HEK293 (cell line): ENCODE measurements around the gene PIP4K2B.

Experiments
- CTCF ChIA-PET: fragments of 350-600 bp; formaldehyde crosslinking; extraction: SDS; loops from one replicate; lab custom pipeline; 2021; ENCODE audit warnings: antibody characterized with exemption; lab: Yijun Ruan, JAX
- POLR2A ChIA-PET: fragments of 300-600 bp; formaldehyde crosslinking; extraction: SDS; loops from one replicate; lab custom pipeline; 2020; ENCODE audit warnings: antibody characterized with exemption, inconsistent platforms; lab: Yijun Ruan, JAX
- H3K27ac ChIP-seq: fragments of 200-500 bp; sonication (Bioruptor generic); 2 replicates; pipeline ENCODE4 v1.5.1; 2014; ENCODE audit warnings: low read depth, low read length, control low read depth, inconsistent platforms; ENCODE audit errors: extremely low read depth
- H3K36me3 ChIP-seq, 2 experiments: fragments of 200-500 bp in 1 of 2; sonication (Bioruptor generic) in 1 of 2; 1 replicate in 1 of 2; 2 replicates in 1 of 2; pipeline ENCODE4 v1.5.1; 2014 to 2017; ENCODE audit warnings: inconsistent platforms in 2 of 2, low read length in 2 of 2; ENCODE audit not compliant: control insufficient read depth in 2 of 2, insufficient read depth in 1 of 2
- H3K4me1 ChIP-seq: fragments of 200-500 bp; sonication (Bioruptor generic); 2 replicates; pipeline ENCODE4 v1.5.1; 2014; ENCODE audit warnings: mild to moderate bottlenecking, low read length, inconsistent platforms; ENCODE audit not compliant: control insufficient read depth, insufficient read depth
- H3K4me3 ChIP-seq: 2 replicates; pipeline ENCODE4 v1.5.1; 2011; ENCODE audit warnings: low read depth, mild to moderate bottlenecking, control low read depth, low read length, moderate library complexity
- H3K9me3 ChIP-seq: fragments of 200-500 bp; sonication (Bioruptor generic); 2 replicates; pipeline ENCODE4 v1.5.1; 2014; ENCODE audit warnings: low read depth, low read length, inconsistent platforms; ENCODE audit not compliant: control insufficient read depth, insufficient read depth
- EGR2 ChIP-seq: fragments of 450-650 bp; formaldehyde crosslinking; IDR thresholded peaks from 2 replicates; pipeline ENCODE4 v1.5.1; 2016; ENCODE audit warnings: low read depth, missing biosample characterization, missing genetic modification characterization
- GLI4 ChIP-seq: fragments of 450-650 bp; formaldehyde crosslinking; IDR thresholded peaks from 2 replicates; pipeline ENCODE4 v1.5.1; 2016; ENCODE audit warnings: missing biosample characterization, missing genetic modification characterization
- KLF10 ChIP-seq: fragments of 450-650 bp; IDR thresholded peaks from 2 replicates; pipeline ENCODE4 v1.5.1; 2018; ENCODE audit warnings: missing biosample characterization, mild to moderate bottlenecking, missing genetic modification characterization
- PATZ1 ChIP-seq: fragments of 450-650 bp; formaldehyde crosslinking; IDR thresholded peaks from 2 replicates; pipeline ENCODE4 v1.5.1; 2016; ENCODE audit warnings: missing biosample characterization, missing genetic modification characterization
- RBAK ChIP-seq: fragments of 450-650 bp; formaldehyde crosslinking; IDR thresholded peaks from 2 replicates; pipeline ENCODE4 v1.5.1; 2016; ENCODE audit warnings: missing biosample characterization, missing genetic modification characterization
- ZBTB21 ChIP-seq: fragments of 450-650 bp; formaldehyde crosslinking; IDR thresholded peaks from 2 replicates; pipeline ENCODE4 v1.5.1; 2017; ENCODE audit warnings: missing biosample characterization, missing genetic modification characterization
- ZBTB26 ChIP-seq: fragments of 450-650 bp; formaldehyde crosslinking; optimal IDR thresholded peaks from 2 replicates; pipeline ENCODE3; 2016; ENCODE audit warnings: missing biosample characterization, mild to moderate bottlenecking, missing genetic modification characterization
- ZNF140 ChIP-seq: fragments of 450-650 bp; formaldehyde crosslinking; IDR thresholded peaks from 2 replicates; pipeline ENCODE4 v1.5.1; 2016; ENCODE audit warnings: missing biosample characterization, missing genetic modification characterization
- ZNF174 ChIP-seq: fragments of 450-650 bp; formaldehyde crosslinking; IDR thresholded peaks from 2 replicates; pipeline ENCODE4 v1.5.0; 2017; ENCODE audit warnings: missing biosample characterization, mild to moderate bottlenecking, missing genetic modification characterization
- ZNF18 ChIP-seq: fragments of 450-650 bp; formaldehyde crosslinking; IDR thresholded peaks from 2 replicates; pipeline ENCODE4 v1.5.1; 2016; ENCODE audit warnings: missing biosample characterization, missing genetic modification characterization
- ZNF214 ChIP-seq: fragments of 450-650 bp; formaldehyde crosslinking; IDR thresholded peaks from 2 replicates; pipeline ENCODE4 v1.5.1; 2017; ENCODE audit warnings: missing biosample characterization, mild to moderate bottlenecking, missing genetic modification characterization, borderline replicate concordance
- ZNF280D ChIP-seq: fragments of 450-650 bp; formaldehyde crosslinking; IDR thresholded peaks from 2 replicates; pipeline ENCODE4 v1.5.1; 2016; ENCODE audit warnings: missing biosample characterization, missing genetic modification characterization
- ZNF341 ChIP-seq: fragments of 450-650 bp; formaldehyde crosslinking; IDR thresholded peaks from 2 replicates; pipeline ENCODE4; 2016; ENCODE audit warnings: low read depth, missing biosample characterization, missing genetic modification characterization
- ZNF362 ChIP-seq: fragments of 450-650 bp; formaldehyde crosslinking; IDR thresholded peaks from 2 replicates; pipeline ENCODE4 v1.5.1; 2016; ENCODE audit warnings: missing biosample characterization, missing genetic modification characterization
- ZNF366 ChIP-seq: fragments of 450-650 bp; formaldehyde crosslinking; conservative IDR thresholded peaks from 2 replicates; pipeline ENCODE4 v1.5.1; 2016; ENCODE audit warnings: missing biosample characterization, missing genetic modification characterization
- ZNF426 ChIP-seq: fragments of 450-650 bp; formaldehyde crosslinking; IDR thresholded peaks from 2 replicates; pipeline ENCODE4 v1.5.1; 2017; ENCODE audit warnings: missing biosample characterization, missing genetic modification characterization, mild to moderate bottlenecking, inconsistent platforms, moderate library complexity
- ZNF48 ChIP-seq: fragments of 450-650 bp; formaldehyde crosslinking; IDR thresholded peaks from 2 replicates; pipeline ENCODE4 v1.5.1; 2016; ENCODE audit warnings: missing biosample characterization, missing genetic modification characterization
- ZNF658 ChIP-seq: fragments of 450-650 bp; formaldehyde crosslinking; IDR thresholded peaks from 2 replicates; pipeline ENCODE4; 2016; ENCODE audit warnings: missing biosample characterization, missing genetic modification characterization
- ZNF664 ChIP-seq: fragments of 450-650 bp; formaldehyde crosslinking; IDR thresholded peaks from 2 replicates; pipeline ENCODE4 v1.5.1; 2016; ENCODE audit warnings: missing biosample characterization, missing genetic modification characterization
- ZNF670 ChIP-seq: fragments of 450-650 bp; formaldehyde crosslinking; IDR thresholded peaks from 2 replicates; pipeline ENCODE4 v1.5.1; 2016; ENCODE audit warnings: missing biosample characterization, missing genetic modification characterization, low read depth
- ZNF785 ChIP-seq: fragments of 450-650 bp; formaldehyde crosslinking; IDR thresholded peaks from 2 replicates; pipeline ENCODE4 v1.5.1; 2016; ENCODE audit warnings: missing biosample characterization, missing genetic modification characterization
- TF ChIP-seq, protein P1 (sequence below): fragments of 450-650 bp; formaldehyde crosslinking; IDR thresholded peaks from 2 replicates; pipeline ENCODE4 v1.5.1; 2016; ENCODE audit warnings: missing biosample characterization, missing genetic modification characterization
- TF ChIP-seq, protein P2 (sequence below): fragments of 450-650 bp; IDR thresholded peaks from 2 replicates; pipeline ENCODE4 v1.5.1; 2018; ENCODE audit warnings: missing biosample characterization, mild to moderate bottlenecking, missing genetic modification characterization

The PIP4K2B gene

GRCh38 chr17:38752308-38753070, 46.9 kb downstream of the PIP4K2B start, which contains the start of gene PSMB3:
PSMB3 (plus strand) TSS chr17:38752741; CDS start chr17:38752827, 86 bp downstream.
- ChIA-PET CTCF (interaction anchor here (0.6 to 1.4 kb wide), 10 partner anchors 9 to 446 kb away, joined by 3 to 7 read pairs (median 5); no protein-coding TSS in a partner anchor), POLR2A (interaction anchor here (0.7 to 2.8 kb wide), 16 partner anchors 9 to 448 kb away, joined by 3 to 20 read pairs (median 4); partner anchors contain the start of genes LASP1, MLLT6, RPL19 and RPL23)
- Histone ChIP-seq H3K4me3 (peak within 1 kb of the TSS; percentile 78), H3K27ac (peak within 1 kb of the TSS; percentile 66), H3K36me3 (peaks cover 37 to 38% of the 10 kb centered on the region in 2 experiments), H3K4me1 (peaks cover 11% of the 10 kb centered on the region), H3K9me3 (no peaks in the 10 kb centered on the region)
- TF ChIP-seq ZNF280D (tag by site-specific recombination) (no peak), PATZ1 (tag by site-specific recombination) (0 out of 2 replicates have a peak, but pooled peaks have one; percentile 5), ZNF785 (tag by site-specific recombination) (no peak), ZNF670 (no peak), ZNF341 (tag by site-specific recombination) (peak; percentile 80), KLF10 (tag by site-specific recombination) (no peak), ZNF174 (tag by site-specific recombination) (no peak), RBAK (tag by site-specific recombination) (no peak), ZNF18 (no peak; the same call in 1 of the 2 replicates), ZNF664 (tag by site-specific recombination) (no peak), ZNF48 (tag by site-specific recombination) (no peak), ZNF140 (no peak), GLI4 (tag by site-specific recombination) (no peak), EGR2 (tag by site-specific recombination) (peak; percentile 83), ZNF366 (no peak), ZNF214 (tag by site-specific recombination) (no peak), ZBTB21 (tag by site-specific recombination) (peak; percentile 6; the same call in 1 of the 2 replicates), ZBTB26 (peak; percentile 40), ZNF362 (tag by site-specific recombination) (no peak), ZNF426 (tag by site-specific recombination) (no peak), ZNF658 (no peak)
- TF ChIP-seq, protein P1, sequence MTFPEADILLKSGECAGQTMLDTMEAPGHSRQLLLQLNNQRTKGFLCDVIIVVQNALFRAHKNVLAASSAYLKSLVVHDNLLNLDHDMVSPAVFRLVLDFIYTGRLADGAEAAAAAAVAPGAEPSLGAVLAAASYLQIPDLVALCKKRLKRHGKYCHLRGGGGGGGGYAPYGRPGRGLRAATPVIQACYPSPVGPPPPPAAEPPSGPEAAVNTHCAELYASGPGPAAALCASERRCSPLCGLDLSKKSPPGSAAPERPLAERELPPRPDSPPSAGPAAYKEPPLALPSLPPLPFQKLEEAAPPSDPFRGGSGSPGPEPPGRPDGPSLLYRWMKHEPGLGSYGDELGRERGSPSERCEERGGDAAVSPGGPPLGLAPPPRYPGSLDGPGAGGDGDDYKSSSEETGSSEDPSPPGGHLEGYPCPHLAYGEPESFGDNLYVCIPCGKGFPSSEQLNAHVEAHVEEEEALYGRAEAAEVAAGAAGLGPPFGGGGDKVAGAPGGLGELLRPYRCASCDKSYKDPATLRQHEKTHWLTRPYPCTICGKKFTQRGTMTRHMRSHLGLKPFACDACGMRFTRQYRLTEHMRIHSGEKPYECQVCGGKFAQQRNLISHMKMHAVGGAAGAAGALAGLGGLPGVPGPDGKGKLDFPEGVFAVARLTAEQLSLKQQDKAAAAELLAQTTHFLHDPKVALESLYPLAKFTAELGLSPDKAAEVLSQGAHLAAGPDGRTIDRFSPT (tag by site-specific recombination), result no peak; the same call in 1 of the 2 replicates
- TF ChIP-seq, protein P2, sequence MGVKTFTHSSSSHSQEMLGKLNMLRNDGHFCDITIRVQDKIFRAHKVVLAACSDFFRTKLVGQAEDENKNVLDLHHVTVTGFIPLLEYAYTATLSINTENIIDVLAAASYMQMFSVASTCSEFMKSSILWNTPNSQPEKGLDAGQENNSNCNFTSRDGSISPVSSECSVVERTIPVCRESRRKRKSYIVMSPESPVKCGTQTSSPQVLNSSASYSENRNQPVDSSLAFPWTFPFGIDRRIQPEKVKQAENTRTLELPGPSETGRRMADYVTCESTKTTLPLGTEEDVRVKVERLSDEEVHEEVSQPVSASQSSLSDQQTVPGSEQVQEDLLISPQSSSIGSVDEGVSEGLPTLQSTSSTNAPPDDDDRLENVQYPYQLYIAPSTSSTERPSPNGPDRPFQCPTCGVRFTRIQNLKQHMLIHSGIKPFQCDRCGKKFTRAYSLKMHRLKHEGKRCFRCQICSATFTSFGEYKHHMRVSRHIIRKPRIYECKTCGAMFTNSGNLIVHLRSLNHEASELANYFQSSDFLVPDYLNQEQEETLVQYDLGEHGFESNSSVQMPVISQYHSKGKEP, result 0 out of 2 replicates have a peak, but pooled peaks have one; percentile 8
